IMR-90 (cell line): ENCODE data around the gene KRT6A. TPM values are rescaled to one million over a fixed set of nuclear protein-coding genes. Genes with fewer than 3 reads are reported as not detected.

Experiments used
- ATAC-seq: fragments of 200-7000 bp; cut with Tn5 transposase; 2 replicates; pipeline ENCODE4 v1.9.1; 2020; ENCODE audit warnings: low read depth, mild to moderate bottlenecking, moderate library complexity
- BruUV-seq: library from RNA; stranded (reverse); fragments of 400-500 nt; replicated peaks from 2 replicates; lab custom pipeline; 2021; lab: Mats Ljungman, UMichigan
- CTCF ChIA-PET: fragments of 300-600 bp; formaldehyde crosslinking; extraction: SDS; loops from one replicate; lab custom pipeline; 2021; ENCODE audit warnings: antibody characterized with exemption; lab: Yijun Ruan, JAX
- POLR2A ChIA-PET: fragments of 300-600 bp; sonication (Branson Sonifier 250); formaldehyde crosslinking; loops from one replicate; lab custom pipeline; 2022; ENCODE audit warnings: antibody characterized with exemption; ENCODE audit not compliant: unreplicated experiment; lab: Charles Lee
- DNase-seq: peaks from one replicate; pipeline ENCODE4 v3.0.0; 2013
- H2AFZ ChIP-seq: replicated peaks from 2 replicates; pipeline ENCODE3; 2013; ENCODE audit warnings: low read length, mild to moderate bottlenecking; ENCODE audit not compliant: poor library complexity
- H2AK5ac ChIP-seq: 2 replicates; pipeline ENCODE4 v1.6.1; 2013; ENCODE audit warnings: low read depth, low read length, inconsistent platforms
- H2AK9ac ChIP-seq: replicated peaks from 2 replicates; pipeline ENCODE3; 2013; ENCODE audit warnings: mild to moderate bottlenecking, low read depth, low read length, moderate library complexity; ENCODE audit not compliant: poor library complexity
- H2BK120ac ChIP-seq: 2 replicates; pipeline ENCODE4 v1.6.1; 2013; ENCODE audit warnings: low read depth, low read length, inconsistent platforms
- H2BK15ac ChIP-seq: 3 replicates; pipeline ENCODE4 v1.6.1; 2013; ENCODE audit warnings: low read depth, low read length, inconsistent platforms
- H2BK20ac ChIP-seq: 2 replicates; pipeline ENCODE4 v1.6.1; 2013; ENCODE audit warnings: low read depth, mild to moderate bottlenecking, inconsistent platforms, low read length, moderate library complexity
- H2BK5ac ChIP-seq: 2 replicates; pipeline ENCODE4 v1.6.1; 2013; ENCODE audit warnings: mild to moderate bottlenecking, low read depth, low read length, inconsistent platforms; ENCODE audit not compliant: poor library complexity, severe bottlenecking
- H3K14ac ChIP-seq: replicated peaks from 2 replicates; pipeline ENCODE4 v1.6.1; 2013; ENCODE audit warnings: low read depth, low read length, inconsistent platforms
- H3K18ac ChIP-seq: 2 replicates; pipeline ENCODE4 v1.6.1; 2013; ENCODE audit warnings: low read depth, low read length, control low read depth
- H3K23ac ChIP-seq: 2 replicates; pipeline ENCODE4 v1.6.1; 2013; ENCODE audit warnings: low read depth, low read length, inconsistent platforms
- H3K27ac ChIP-seq: 2 replicates; pipeline ENCODE4 v1.5.1; 2013; ENCODE audit warnings: mild to moderate bottlenecking, control low read depth, low read length; ENCODE audit not compliant: insufficient read depth
- H3K27me3 ChIP-seq: 2 replicates; pipeline ENCODE4 v1.6.1; 2013; ENCODE audit warnings: low read length; ENCODE audit not compliant: control insufficient read depth, insufficient read depth
- H3K36me3 ChIP-seq: 2 replicates; pipeline ENCODE4 v1.6.1; 2013; ENCODE audit warnings: low read length, mixed read lengths; ENCODE audit not compliant: control insufficient read depth, insufficient read depth
- H3K4ac ChIP-seq: 2 replicates; pipeline ENCODE4 v1.6.1; 2013; ENCODE audit warnings: low read depth, low read length, inconsistent platforms
- H3K4me1 ChIP-seq: 2 replicates; pipeline ENCODE4 v1.6.1; 2013; ENCODE audit warnings: low read length, mixed read lengths; ENCODE audit not compliant: control insufficient read depth, insufficient read depth
- H3K4me2 ChIP-seq: 2 replicates; pipeline ENCODE4 v1.6.1; 2013; ENCODE audit warnings: low read depth, mild to moderate bottlenecking, control low read depth, low read length, moderate library complexity
- H3K4me3 ChIP-seq: 2 replicates; pipeline ENCODE4 v1.5.1; 2013; ENCODE audit warnings: low read depth, mild to moderate bottlenecking, control low read depth, low read length, moderate library complexity; ENCODE audit not compliant: insufficient read depth
- H3K56ac ChIP-seq: 2 replicates; pipeline ENCODE4 v1.6.1; 2013; ENCODE audit warnings: low read length, inconsistent platforms; ENCODE audit not compliant: insufficient read depth; ENCODE audit errors: extremely low read depth
- H3K79me1 ChIP-seq, 2 experiments: 2 replicates each; pipeline ENCODE4 v1.6.1; 2013; ENCODE audit warnings: low read length in 2 of 2, inconsistent platforms in 1 of 2, low read depth in 1 of 2
- H3K9ac ChIP-seq: 2 replicates; pipeline ENCODE4 v1.6.1; 2013; ENCODE audit warnings: low read depth, low read length, control low read depth
- H3K9me1 ChIP-seq: 2 replicates; pipeline ENCODE4 v1.6.1; 2013; ENCODE audit warnings: low read length, inconsistent platforms; ENCODE audit not compliant: insufficient read depth
- H3K9me3 ChIP-seq: 2 replicates; pipeline ENCODE4 v1.6.1; 2013; ENCODE audit warnings: low read length; ENCODE audit not compliant: control insufficient read depth, insufficient read depth
- H4K20me1 ChIP-seq: 2 replicates; pipeline ENCODE4 v1.6.1; 2013; ENCODE audit warnings: low read length, inconsistent platforms; ENCODE audit not compliant: insufficient read depth
- H4K5ac ChIP-seq: 2 replicates; pipeline ENCODE4 v1.6.1; 2013; ENCODE audit warnings: mild to moderate bottlenecking, low read depth, low read length, control low read depth
- H4K8ac ChIP-seq, 2 experiments: 2 replicates each; pipeline ENCODE4 v1.6.1; 2013; ENCODE audit warnings: low read depth in 2 of 2, low read length in 2 of 2, control low read depth in 1 of 2, inconsistent platforms in 1 of 2
- H4K91ac ChIP-seq: 2 replicates; pipeline ENCODE4 v1.6.1; 2013; ENCODE audit warnings: low read depth, low read length, inconsistent platforms; ENCODE audit not compliant: insufficient read depth
- CEBPB ChIP-seq: IDR thresholded peaks from 2 replicates; pipeline ENCODE4 v1.6.1; 2012; ENCODE audit warnings: low read depth, low read length, improper control_type of control experiment
- CHD1 ChIP-seq: IDR thresholded peaks from 2 replicates; pipeline ENCODE4 v1.6.1; 2012; ENCODE audit warnings: low read depth, low read length, improper control_type of control experiment
- MXI1 ChIP-seq: IDR thresholded peaks from 2 replicates; pipeline ENCODE4 v1.6.1; 2012; ENCODE audit warnings: low read depth, mild to moderate bottlenecking, low read length, moderate library complexity, borderline replicate concordance
- POLR2A ChIP-seq: IDR thresholded peaks from 2 replicates; pipeline ENCODE4 v1.6.1; 2012; ENCODE audit warnings: mild to moderate bottlenecking, low read depth, low read length
- RAD21 ChIP-seq: IDR thresholded peaks from 2 replicates; pipeline ENCODE4 v1.6.1; 2012; ENCODE audit warnings: low read length, improper control_type of control experiment
- RCOR1 ChIP-seq: IDR thresholded peaks from 2 replicates; pipeline ENCODE4 v1.6.1; 2012; ENCODE audit warnings: mild to moderate bottlenecking, low read length, improper control_type of control experiment; ENCODE audit not compliant: insufficient replicate concordance
- WGBS, 2 experiments: methylation state at CpG; one replicate each; pipeline versions ENCODE4 v1.1.5 to v1.1.7; 2013; ENCODE audit warnings: missing lambda C conversion rate in 2 of 2; ENCODE audit not compliant: insufficient read length in 1 of 2; ENCODE audit errors: extremely low coverage in 2 of 2; 5-methylcytosine and 5-hydroxymethylcytosine counted together
- dilution Hi-C: fragments of 300-500 bp; cut with HindIII; formaldehyde crosslinking; loops from one replicate; pipeline ENCODE4 v1.14.3; 2018; ENCODE audit warnings: low sequenced_read_pairs; ENCODE audit not compliant: unreplicated experiment
- in situ Hi-C: fragments of 300-500 bp; cut with MboI; formaldehyde crosslinking; loops from 3 replicates; pipeline ENCODE4 v1.14.3; 2019; ENCODE audit warnings: low sequenced_read_pairs, inconsistent platforms, mixed read lengths
- intact Hi-C: fragments of 100-400 bp; cut with micrococcal nuclease; formaldehyde crosslinking; loops from 2 replicates; pipeline ENCODE4 v1.10.0; 2022
- polyA plus RNA-seq, 3 experiments: library from polyadenylated mRNA; depleted of rRNA; stranded (reverse); fragments of >200 nt; gene quantifications; 2 replicates each; pipeline ENCODE4 v1.2.3, GENCODE V29; 2012; ENCODE audit warnings: low replicate concordance in 1 of 3
- total RNA-seq: library from RNA; depleted of rRNA; stranded (reverse); fragments of >200 nt; gene quantifications from 2 replicates; pipeline ENCODE4 v1.2.3, GENCODE V29; 2012
- TF ChIP-seq, protein P1 (sequence below): fragments of 150-350 bp; IDR thresholded peaks from 2 replicates; pipeline ENCODE4 v1.6.1; 2017; ENCODE audit warnings: mild to moderate bottlenecking, antibody characterized with exemption, low read length, low read depth
- TF ChIP-seq, protein P2 (sequence below): conservative IDR thresholded peaks from 2 replicates; pipeline ENCODE4 v1.5.1; 2012; ENCODE audit warnings: mild to moderate bottlenecking, low read depth, low read length, improper control_type of control experiment
- TF ChIP-seq, protein P3 (sequence below): fragments of 150-350 bp; IDR thresholded peaks from 2 replicates; pipeline ENCODE4 v1.6.1; 2016; ENCODE audit warnings: low read depth, mild to moderate bottlenecking, low read length, moderate library complexity, borderline replicate concordance

The KRT6A gene
- total and polyA plus RNA-seq, 2 of the 4 experiments (the other 2 are of a cell fraction) = not detected

DNA sequence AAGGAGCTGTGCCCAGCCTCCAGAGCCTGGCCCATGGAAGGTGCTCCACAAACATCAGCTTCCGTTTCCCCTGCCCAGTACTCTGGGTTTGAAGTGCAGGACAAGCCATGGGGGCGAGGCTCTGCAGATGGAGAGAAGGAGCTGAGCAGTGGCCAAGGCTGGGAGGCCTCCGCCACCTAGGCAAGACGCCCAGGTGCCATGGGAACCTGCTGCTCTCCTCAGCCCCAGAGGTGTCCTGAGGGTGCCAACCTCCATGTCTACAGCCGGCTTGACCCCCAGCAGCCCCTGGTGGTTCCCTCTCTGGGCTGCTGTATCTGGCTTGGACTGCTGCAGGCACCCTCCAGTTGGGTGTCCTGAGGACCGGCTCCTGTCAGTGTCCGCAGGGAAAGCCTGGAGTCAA is 47.5 kb upstream of the KRT6A start:
- ChIA-PET CTCF (no interaction called here), POLR2A (no interaction called here)
- H4K91ac ChIP-seq = no peak overlapping the region
- no peak overlapping the region for H3K14ac ChIP-seq
- no peak overlapping the region for H3K4me3 ChIP-seq
- H4K8ac ChIP-seq = no peak overlapping the region
- H3K9me3 ChIP-seq = no peaks in the 10 kb centered on the region
- no peak overlapping the region for H3K4me2 ChIP-seq
- H3K23ac ChIP-seq = no peak overlapping the region
- dilution Hi-C loops = no loop called here
- H3K27me3 ChIP-seq = peaks cover 8% of the 10 kb centered on the region
- in situ Hi-C loops = no loop called here
- no peak overlapping the region for H2AK5ac ChIP-seq
- no peak overlapping the region for H2AFZ ChIP-seq
- no peak overlapping the region for H2AK9ac ChIP-seq
- H3K56ac ChIP-seq = no peak overlapping the region
- 60% methylated on average over 4 of the region's 7 CpGs; no CpG with 5 or more reads in 1 of the 2 experiments for WGBS, 2 experiments
- no peaks in the 10 kb centered on the region for H4K20me1 ChIP-seq
- H3K4ac ChIP-seq = no peak overlapping the region
- no peak overlapping the region for H3K27ac ChIP-seq
- TF ChIP-seq, protein P1, sequence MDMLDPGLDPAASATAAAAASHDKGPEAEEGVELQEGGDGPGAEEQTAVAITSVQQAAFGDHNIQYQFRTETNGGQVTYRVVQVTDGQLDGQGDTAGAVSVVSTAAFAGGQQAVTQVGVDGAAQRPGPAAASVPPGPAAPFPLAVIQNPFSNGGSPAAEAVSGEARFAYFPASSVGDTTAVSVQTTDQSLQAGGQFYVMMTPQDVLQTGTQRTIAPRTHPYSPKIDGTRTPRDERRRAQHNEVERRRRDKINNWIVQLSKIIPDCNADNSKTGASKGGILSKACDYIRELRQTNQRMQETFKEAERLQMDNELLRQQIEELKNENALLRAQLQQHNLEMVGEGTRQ = no peak
- no peak for TF ChIP-seq POLR2A
- TF ChIP-seq CEBPB = no peak
- TF ChIP-seq, protein P2, sequence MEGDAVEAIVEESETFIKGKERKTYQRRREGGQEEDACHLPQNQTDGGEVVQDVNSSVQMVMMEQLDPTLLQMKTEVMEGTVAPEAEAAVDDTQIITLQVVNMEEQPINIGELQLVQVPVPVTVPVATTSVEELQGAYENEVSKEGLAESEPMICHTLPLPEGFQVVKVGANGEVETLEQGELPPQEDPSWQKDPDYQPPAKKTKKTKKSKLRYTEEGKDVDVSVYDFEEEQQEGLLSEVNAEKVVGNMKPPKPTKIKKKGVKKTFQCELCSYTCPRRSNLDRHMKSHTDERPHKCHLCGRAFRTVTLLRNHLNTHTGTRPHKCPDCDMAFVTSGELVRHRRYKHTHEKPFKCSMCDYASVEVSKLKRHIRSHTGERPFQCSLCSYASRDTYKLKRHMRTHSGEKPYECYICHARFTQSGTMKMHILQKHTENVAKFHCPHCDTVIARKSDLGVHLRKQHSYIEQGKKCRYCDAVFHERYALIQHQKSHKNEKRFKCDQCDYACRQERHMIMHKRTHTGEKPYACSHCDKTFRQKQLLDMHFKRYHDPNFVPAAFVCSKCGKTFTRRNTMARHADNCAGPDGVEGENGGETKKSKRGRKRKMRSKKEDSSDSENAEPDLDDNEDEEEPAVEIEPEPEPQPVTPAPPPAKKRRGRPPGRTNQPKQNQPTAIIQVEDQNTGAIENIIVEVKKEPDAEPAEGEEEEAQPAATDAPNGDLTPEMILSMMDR = no peak
- TF ChIP-seq, protein P3, sequence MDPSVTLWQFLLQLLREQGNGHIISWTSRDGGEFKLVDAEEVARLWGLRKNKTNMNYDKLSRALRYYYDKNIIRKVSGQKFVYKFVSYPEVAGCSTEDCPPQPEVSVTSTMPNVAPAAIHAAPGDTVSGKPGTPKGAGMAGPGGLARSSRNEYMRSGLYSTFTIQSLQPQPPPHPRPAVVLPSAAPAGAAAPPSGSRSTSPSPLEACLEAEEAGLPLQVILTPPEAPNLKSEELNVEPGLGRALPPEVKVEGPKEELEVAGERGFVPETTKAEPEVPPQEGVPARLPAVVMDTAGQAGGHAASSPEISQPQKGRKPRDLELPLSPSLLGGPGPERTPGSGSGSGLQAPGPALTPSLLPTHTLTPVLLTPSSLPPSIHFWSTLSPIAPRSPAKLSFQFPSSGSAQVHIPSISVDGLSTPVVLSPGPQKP = no peak
- TF ChIP-seq MXI1 = no peak
- TF ChIP-seq RAD21 = no peak
- TF ChIP-seq CHD1 = no peak
- no peak for TF ChIP-seq RCOR1
- ATAC-seq (no peak), DNase-seq (no peak)
- H2BK15ac ChIP-seq = no peak overlapping the region
- H3K79me1 ChIP-seq = no peaks in the 10 kb centered on the region
- no peak overlapping the region for H2BK5ac ChIP-seq
- no peaks in the 10 kb centered on the region for H3K36me3 ChIP-seq
- no peaks in the 10 kb centered on the region; the same call in 1 of the 2 replicates for H3K9me1 ChIP-seq
- H3K9ac ChIP-seq = no peak overlapping the region
- no peak overlapping the region for H4K5ac ChIP-seq
- H3K18ac ChIP-seq = no peak overlapping the region
- no peaks in the 10 kb centered on the region for H3K4me1 ChIP-seq
- H2BK20ac ChIP-seq = no peak overlapping the region
- no TSS peak for BruUV-seq
- intact Hi-C loops = no loop called here
- no peak overlapping the region for H2BK120ac ChIP-seq
